ENCODE results near the gene EMILIN3.

GRCh38 chr20:41348430-41349172 is 18.0 kb downstream of the EMILIN3 start:
- TF ChIP-seq CTCF (conservative IDR thresholded peaks at IDR 0.05; ENCODE audit: low read depth, low read length) (no peak), EZH2 (IDR thresholded peaks at IDR 0.05; ENCODE audit: borderline replicate concordance, low read depth, low read length, poor library complexity, severe bottlenecking) (no peak)
